ENCODE measurements around the gene ANKRD22. TPM values are rescaled to one million over a fixed set of nuclear protein-coding genes. Genes with fewer than 3 reads are reported as not detected.
"Not testable (repeated sequence)": the region's sequence is repeated elsewhere in the genome, so short reads cannot be mapped to it uniquely, and the experiment has no call there.

The ANKRD22 gene
- total and polyA plus RNA-seq, 8 donors = 0.13 to 8.9 (median 0.88) TPM

DNA sequence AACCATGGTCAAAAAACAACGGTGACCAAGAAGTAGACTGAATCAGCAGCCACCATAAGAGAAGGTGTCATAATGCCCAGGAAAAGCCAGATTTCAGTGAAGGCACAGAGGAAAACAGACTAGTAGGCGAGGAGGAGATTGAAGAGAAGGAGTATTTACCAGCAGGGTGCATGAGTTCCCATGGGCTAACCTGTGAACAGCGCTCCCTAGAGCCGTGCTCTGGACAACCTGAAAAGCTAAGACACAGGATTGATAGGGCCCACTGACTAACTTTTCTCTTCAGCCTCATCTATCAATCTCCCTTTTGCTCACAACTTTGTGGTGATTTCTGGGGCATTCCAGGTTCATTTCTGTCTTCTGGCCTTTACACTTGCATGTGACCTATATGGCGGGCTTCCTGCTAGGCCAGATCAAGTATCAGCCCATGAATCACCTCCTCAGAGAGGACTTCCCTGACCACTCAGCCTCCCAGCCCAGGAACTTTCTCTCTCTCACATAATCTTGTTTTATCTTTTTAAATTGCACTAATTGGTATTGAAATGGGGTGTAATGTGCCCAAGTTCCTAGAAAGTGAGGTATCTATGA lies 12.8 kb downstream of the ANKRD22 start:
- H3K36me3 ChIP-seq = no peaks in the 10 kb centered on the region
- H3K27ac ChIP-seq = no peak overlapping the region
- intact Hi-C loops (cut with DNase I) = loop anchor here in 1 of 2 donors (5.0 kb wide), 1 partner anchor 93 kb away; no protein-coding TSS in a partner anchor
- H3K9me3 ChIP-seq = no peaks in the 10 kb centered on the region
- TF ChIP-seq, protein P1, sequence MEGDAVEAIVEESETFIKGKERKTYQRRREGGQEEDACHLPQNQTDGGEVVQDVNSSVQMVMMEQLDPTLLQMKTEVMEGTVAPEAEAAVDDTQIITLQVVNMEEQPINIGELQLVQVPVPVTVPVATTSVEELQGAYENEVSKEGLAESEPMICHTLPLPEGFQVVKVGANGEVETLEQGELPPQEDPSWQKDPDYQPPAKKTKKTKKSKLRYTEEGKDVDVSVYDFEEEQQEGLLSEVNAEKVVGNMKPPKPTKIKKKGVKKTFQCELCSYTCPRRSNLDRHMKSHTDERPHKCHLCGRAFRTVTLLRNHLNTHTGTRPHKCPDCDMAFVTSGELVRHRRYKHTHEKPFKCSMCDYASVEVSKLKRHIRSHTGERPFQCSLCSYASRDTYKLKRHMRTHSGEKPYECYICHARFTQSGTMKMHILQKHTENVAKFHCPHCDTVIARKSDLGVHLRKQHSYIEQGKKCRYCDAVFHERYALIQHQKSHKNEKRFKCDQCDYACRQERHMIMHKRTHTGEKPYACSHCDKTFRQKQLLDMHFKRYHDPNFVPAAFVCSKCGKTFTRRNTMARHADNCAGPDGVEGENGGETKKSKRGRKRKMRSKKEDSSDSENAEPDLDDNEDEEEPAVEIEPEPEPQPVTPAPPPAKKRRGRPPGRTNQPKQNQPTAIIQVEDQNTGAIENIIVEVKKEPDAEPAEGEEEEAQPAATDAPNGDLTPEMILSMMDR (IDR thresholded peaks at IDR 0.05) = no peak
- no peak for DNase-seq
- no peak for ATAC-seq
- peaks cover 2 to 42% of the 10 kb centered on the region in 2 donors for H3K4me1 ChIP-seq
- H3K27me3 ChIP-seq = no peaks in the 10 kb centered on the region
- H3K4me3 ChIP-seq = no peak overlapping the region

DNA sequence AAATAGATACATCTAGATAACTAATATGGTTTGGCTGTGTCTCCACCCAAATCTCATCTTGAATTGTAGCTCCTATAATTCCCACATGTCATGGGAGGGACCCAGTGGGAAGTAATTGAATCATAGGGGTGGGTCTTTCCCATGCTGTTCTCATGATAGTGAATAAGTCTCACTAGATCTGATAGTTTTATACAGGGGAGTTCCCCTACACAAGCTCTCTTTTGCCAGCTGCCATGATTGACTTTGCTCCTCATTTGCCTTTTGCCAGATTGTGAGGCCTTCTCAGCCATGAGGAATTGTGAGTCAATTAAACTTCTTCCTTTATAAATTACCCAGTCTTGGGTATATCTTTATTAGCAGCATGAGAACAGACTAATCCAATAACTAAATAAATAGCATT lies 14.0 kb downstream of the ANKRD22 start:
- H3K9me3 ChIP-seq, DNase-seq, H3K4me3 ChIP-seq, ATAC-seq, H3K36me3 ChIP-seq, H3K27ac ChIP-seq, H3K27me3 ChIP-seq: not testable (repeated sequence)
- intact Hi-C loops (cut with DNase I) = loop anchor here in 1 of 2 donors (5.0 kb wide), 1 partner anchor 95 kb away; no protein-coding TSS in a partner anchor
- peaks cover 2 to 49% of the 10 kb centered on the region in 2 donors for H3K4me1 ChIP-seq

DNA sequence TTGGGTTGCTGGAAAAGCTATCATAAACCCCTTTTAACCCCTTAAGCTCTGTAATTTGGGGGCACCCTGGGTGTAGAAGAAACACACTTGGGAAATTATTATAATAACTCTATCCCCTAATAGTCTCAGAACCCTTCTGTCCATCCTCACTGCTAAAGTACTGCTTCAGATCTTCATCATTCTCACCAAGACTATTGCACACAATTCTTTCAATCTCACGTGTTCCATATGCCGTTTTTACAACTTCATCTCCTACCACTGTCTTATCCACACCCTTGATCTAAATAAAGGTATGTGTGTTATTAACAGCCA lies 15.8 kb downstream of the ANKRD22 start:
- Histone ChIP-seq H3K36me3 (peaks cover 0 to 6% of the 10 kb centered on the region in 2 donors), H3K9me3 (no peaks in the 10 kb centered on the region), H3K27ac (peak overlapping the region in 1 of 2 donors; percentile 61), H3K4me1 (peaks cover 2 to 44% of the 10 kb centered on the region in 2 donors), H3K27me3 (no peaks in the 10 kb centered on the region), H3K4me3 (no peak overlapping the region)
- ATAC-seq = peak; percentile 6
- TF ChIP-seq, protein P1 (IDR thresholded peaks at IDR 0.05) = no peak
- DNase-seq = no peak
- intact Hi-C loops (cut with DNase I) = loop anchor here in 1 of 2 donors (5.0 kb wide), 1 partner anchor 96 kb away; no protein-coding TSS in a partner anchor

DNA sequence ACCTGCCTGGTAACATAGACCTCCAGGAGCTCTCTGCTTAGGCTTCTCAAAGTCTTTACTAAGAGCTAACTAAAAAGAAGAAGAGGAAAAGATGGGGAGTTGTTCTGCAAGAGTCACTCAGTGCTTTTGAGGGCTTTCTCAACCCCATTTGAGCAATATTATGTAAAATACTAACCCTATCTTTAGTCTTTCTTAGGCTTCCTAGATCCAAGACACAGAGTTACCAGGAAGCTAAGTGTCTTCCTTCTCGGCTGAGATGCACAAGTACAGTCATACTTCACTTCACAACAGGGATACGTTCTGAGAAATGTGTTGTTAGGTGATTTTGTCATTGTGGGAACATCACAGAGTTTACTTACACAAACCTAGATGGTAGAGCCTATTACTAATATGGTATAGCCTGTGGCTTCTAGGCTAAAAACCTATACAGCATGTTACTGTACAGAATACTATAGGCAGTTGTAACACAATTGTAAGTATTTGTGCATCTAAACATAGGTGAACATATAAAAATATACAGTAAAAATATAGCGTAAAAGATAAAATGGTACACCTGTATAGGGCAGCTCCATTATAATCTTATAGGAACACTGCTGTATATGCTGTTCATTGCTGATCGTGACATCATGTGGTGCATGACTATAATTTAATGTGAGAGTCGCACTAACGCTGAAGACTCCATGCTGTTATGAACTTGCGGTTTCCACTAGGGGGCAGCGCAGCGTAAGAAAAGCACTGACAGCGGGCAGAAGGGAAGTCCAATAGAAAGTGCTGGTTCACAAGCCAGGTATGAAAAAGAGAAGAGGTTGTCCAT lies 16.3 kb downstream of the ANKRD22 start:
- DNase-seq (peak; percentile 82 to 91 (median 86)), ATAC-seq (peak; percentile 99)
- H3K27me3 ChIP-seq = no peaks in the 10 kb centered on the region
- intact Hi-C loops (cut with DNase I) = loop anchor here in 1 of 2 donors (5.0 kb wide), 1 partner anchor 97 kb away; no protein-coding TSS in a partner anchor
- H3K36me3 ChIP-seq = peaks cover 0 to 6% of the 10 kb centered on the region in 2 donors
- H3K9me3 ChIP-seq = no peaks in the 10 kb centered on the region
- no peak overlapping the region for H3K4me3 ChIP-seq
- peaks cover 2 to 44% of the 10 kb centered on the region in 2 donors for H3K4me1 ChIP-seq
- TF ChIP-seq, protein P1 (IDR thresholded peaks at IDR 0.05) = peak; percentile 85 to 91
- peak overlapping the region in 1 of 2 donors; percentile 61 for H3K27ac ChIP-seq

DNA sequence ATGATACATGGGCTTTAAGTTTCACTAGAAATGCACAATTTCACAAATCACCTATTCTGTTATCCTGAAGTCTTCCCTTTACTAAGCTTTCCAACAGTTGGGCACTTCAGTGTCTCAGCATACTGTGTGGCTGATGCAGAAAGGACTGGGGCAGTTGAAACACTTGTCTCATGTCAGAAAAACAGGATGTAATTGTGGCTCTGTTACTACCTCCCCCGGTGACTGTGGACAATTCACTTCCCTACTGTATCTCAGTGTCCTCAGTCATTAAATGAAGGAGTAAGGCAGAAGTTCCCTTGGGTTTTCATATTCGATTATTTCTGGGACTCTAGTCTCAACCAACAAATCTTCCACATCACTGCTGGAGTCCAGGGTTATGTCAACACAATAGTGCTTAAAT lies 17.9 kb downstream of the ANKRD22 start:
- intact Hi-C loops (cut with DNase I) = no loop called here
- Histone ChIP-seq H3K9me3 (no peaks in the 10 kb centered on the region), H3K27ac (peak overlapping the region in 1 of 2 donors; percentile 61), H3K4me3 (no peak overlapping the region), H3K27me3 (no peaks in the 10 kb centered on the region), H3K4me1 (peaks cover 2 to 42% of the 10 kb centered on the region in 2 donors), H3K36me3 (peaks cover 0 to 17% of the 10 kb centered on the region in 2 donors)
- ATAC-seq = no peak
- DNase-seq = no peak
- TF ChIP-seq, protein P1 (IDR thresholded peaks at IDR 0.05) = no peak
